Aorta (tissue), 5 donors: Measurements from ENCODE around the gene HOXD8. TPM values are rescaled to one million over a fixed set of nuclear protein-coding genes. Genes with fewer than 3 reads are reported as not detected.
A peak's percentile ranks its signal among the peaks of the same experiment; 100 is the strongest.

ENCODE experiments used
- ATAC-seq: fragments of 200-7000 bp; cut with Tn5 transposase; one replicate; pipeline ENCODE4 v1.9.1; 2022; ENCODE audit warnings: moderate library complexity; ENCODE audit not compliant: low FRiP score
- DNase-seq, 2 donors: peaks; one replicate each; pipeline ENCODE4 v3.0.0-alpha.2; 2020
- H3K27ac ChIP-seq, 2 donors: one replicate each; pipeline ENCODE4 v1.5.1; 2013; ENCODE audit warnings: low read length in 2 of 2, mild to moderate bottlenecking in 2 of 2, moderate library complexity in 2 of 2, control low read depth in 1 of 2, inconsistent platforms in 1 of 2, low read depth in 1 of 2
- H3K27me3 ChIP-seq, 2 donors: one replicate each; pipeline ENCODE4 v1.6.1; 2013; ENCODE audit warnings: control low read depth in 1 of 2, low read length in 1 of 2, mild to moderate bottlenecking in 1 of 2, moderate library complexity in 1 of 2; ENCODE audit not compliant: insufficient read depth in 2 of 2, control insufficient read depth in 1 of 2
- H3K36me3 ChIP-seq, 2 donors: one replicate each; pipeline ENCODE4 v1.6.1; 2013; ENCODE audit warnings: control low read depth in 1 of 2, low read length in 1 of 2, mild to moderate bottlenecking in 1 of 2; ENCODE audit not compliant: insufficient read depth in 2 of 2, control insufficient read depth in 1 of 2
- H3K4me1 ChIP-seq, 2 donors: one replicate each; pipeline ENCODE4 v1.6.1; 2013; ENCODE audit warnings: low read length in 2 of 2, control low read depth in 1 of 2, mild to moderate bottlenecking in 1 of 2, moderate library complexity in 1 of 2; ENCODE audit not compliant: insufficient read depth in 2 of 2, control insufficient read depth in 1 of 2
- H3K4me3 ChIP-seq, 2 donors: one replicate each; pipeline ENCODE4 v1.5.1; 2013; ENCODE audit warnings: low read length in 2 of 2, control low read depth in 1 of 2, mild to moderate bottlenecking in 1 of 2
- H3K9me3 ChIP-seq: one replicate; pipeline ENCODE4 v1.6.1; 2013; ENCODE audit warnings: mild to moderate bottlenecking, low read length; ENCODE audit not compliant: control insufficient read depth
- WGBS, 2 donors: extraction: QIAGEN DNeasy Blood & Tissue Kit; methylation state at CpG; one replicate each; pipeline ENCODE4 v1.1.7; 2013; 5-methylcytosine and 5-hydroxymethylcytosine counted together
- intact Hi-C, 2 donors: fragments of 100-400 bp; cut with DNase I; formaldehyde crosslinking; loops; one replicate each; pipeline versions ENCODE4 v1.14.2 to v1.15.0; 2022
- polyA plus RNA-seq, 2 donors: library from polyadenylated mRNA; stranded (reverse); fragments of 200-250 nt; gene quantifications; one replicate each; pipeline ENCODE4 v1.2.3, GENCODE V29; 2013
- total RNA-seq, 2 donors: library from RNA; stranded (reverse); fragmentation: NEBNext Ultra II Directional; extraction: Animal tissue kit (Norgen Biotek cat#: 25700); gene quantifications; one replicate each; pipeline ENCODE4 v1.2.1, GENCODE V29; 2021
- donor health status: healthy with polysubstance abuse.
- donor health status: Bipolar disorder and iron deficiency.
- donor health status: DM: no; HTN: no; CAD: no.
- donor health status: DM: no; HTN: no; CAD: no.
- donor health status: DM: yes; HTN: yes; CAD: no.

The HOXD8 gene
- total and polyA plus RNA-seq, 4 donors: 2.5 to 14.4 (median 9.4) TPM

DNA sequence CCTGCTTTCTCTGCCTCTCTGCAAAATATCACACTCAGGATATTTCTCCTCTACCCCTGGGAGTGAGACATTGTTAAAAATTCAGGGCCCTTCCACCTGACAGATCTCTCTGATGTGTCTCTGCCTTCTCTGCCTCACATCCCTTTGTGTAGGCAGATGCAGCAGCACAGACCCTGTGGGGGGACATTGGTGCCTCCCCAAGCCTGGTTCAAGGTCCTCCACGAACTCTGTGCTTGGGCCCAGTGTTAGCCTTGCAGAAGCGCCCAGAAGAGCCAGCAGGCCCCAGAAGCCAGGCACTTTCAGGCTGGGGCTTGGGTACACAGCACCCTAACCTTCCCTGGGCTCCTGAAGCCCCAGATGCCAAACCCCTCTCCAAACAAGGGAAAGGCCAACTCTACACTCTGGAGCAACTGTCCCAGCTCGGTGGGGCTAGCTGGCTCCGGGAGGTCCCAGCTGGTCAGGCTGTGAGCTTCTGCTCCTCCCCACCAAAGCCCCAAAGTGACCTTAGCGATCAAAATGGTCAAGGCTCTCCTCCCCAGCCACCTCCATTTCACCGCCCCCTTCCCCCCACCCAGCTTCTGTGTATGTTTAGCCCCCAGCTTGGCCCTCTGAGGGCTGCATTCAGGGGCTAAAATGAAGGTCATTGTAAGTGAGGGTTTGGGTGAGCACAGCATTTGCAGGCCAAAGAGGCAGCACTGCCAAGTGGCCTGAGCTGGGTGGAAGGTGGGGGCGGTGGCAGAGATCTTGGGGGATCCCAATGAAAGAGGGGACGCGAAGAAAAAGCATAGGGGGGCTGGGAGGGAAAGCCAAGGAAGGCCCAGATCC, 4.3 kb upstream of the HOXD8 start:
- Histone ChIP-seq H3K9me3 (no peaks in the 10 kb centered on the region), H3K4me3 (no peak overlapping the region), H3K27me3 (no peaks in the 10 kb centered on the region), H3K36me3 (no peaks in the 10 kb centered on the region), H3K4me1 (no peaks in the 10 kb centered on the region), H3K27ac (no peak overlapping the region)
- ATAC-seq: no peak
- intact Hi-C loops: loop anchor here (2.0 to 5.0 kb wide), 3 partner anchors 514 to 1022 kb away; no protein-coding TSS in a partner anchor
- 81 to 96% methylated on average over 9 of the region's 9 CpGs for WGBS, 2 donors
- no peak for DNase-seq

DNA sequence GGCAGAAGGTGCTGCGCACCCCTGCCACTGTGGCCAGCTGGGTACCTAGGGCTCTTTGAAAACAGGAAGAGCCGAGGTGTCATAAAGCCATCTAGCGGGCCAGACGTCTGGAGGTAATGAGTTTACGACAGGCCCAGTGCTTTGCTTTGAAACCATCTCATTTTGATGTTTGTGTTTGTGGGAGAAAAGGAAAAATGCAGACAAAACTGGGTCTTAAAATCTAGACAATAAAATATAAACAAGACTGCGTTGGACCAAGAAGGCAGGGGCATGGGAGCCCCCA, 3.8 kb upstream of the HOXD8 start:
- ATAC-seq: no peak
- DNase-seq: no peak
- intact Hi-C loops: loop anchor here (2.0 to 5.0 kb wide), 4 partner anchors 513 to 1022 kb away; no protein-coding TSS in a partner anchor
- Histone ChIP-seq H3K36me3 (no peaks in the 10 kb centered on the region), H3K9me3 (no peaks in the 10 kb centered on the region), H3K27me3 (no peaks in the 10 kb centered on the region), H3K27ac (no peak overlapping the region), H3K4me1 (no peaks in the 10 kb centered on the region), H3K4me3 (no peak overlapping the region)
- WGBS, 2 donors: 74 to 92% methylated on average over 6 of the region's 6 CpGs

DNA sequence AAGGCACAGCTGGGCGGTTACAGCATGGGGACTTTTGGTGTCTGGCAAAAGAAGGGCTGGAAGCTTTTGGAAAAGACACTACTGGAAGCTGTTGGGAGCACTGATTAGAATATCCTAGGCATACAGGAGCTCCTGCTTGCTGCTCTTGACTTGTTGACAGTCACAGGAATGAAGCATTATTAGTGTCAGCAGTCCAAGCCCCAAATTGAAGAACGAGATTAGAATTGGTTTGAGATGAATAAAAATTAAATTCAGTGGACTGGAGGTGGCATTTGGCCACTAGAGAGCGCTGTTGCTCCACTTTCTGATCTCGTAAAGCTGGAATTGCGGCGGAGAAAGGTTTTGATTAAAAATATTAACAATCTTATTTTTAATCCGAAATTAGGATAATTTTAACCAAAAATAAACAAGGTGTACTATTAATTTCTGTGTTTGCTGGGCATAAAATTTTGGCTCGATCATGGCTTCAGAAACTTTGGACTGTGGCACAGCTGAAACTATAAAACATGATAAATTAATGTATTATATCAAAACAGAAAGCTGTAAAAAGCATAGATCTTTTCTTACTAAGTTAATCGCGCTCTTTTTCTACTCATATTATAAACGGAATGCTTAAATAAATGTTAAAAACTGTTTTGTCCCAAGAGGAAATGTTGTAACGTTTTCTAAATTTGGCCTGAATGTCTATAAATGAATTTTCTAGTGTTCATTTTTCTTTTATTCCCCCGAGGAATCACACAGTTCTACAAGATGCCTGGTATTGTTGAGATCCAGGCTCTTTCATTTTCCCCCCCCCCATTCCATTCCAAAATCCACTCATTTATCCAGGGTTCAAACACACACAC, 2.4 kb upstream of the HOXD8 start:
- no peak for ATAC-seq
- Histone ChIP-seq H3K27me3 (no peaks in the 10 kb centered on the region), H3K27ac (no peak overlapping the region), H3K4me3 (no peak overlapping the region), H3K4me1 (no peaks in the 10 kb centered on the region), H3K9me3 (no peaks in the 10 kb centered on the region), H3K36me3 (no peaks in the 10 kb centered on the region)
- intact Hi-C loops: loop anchor here (1.0 to 5.0 kb wide), 5 partner anchors 512 to 1020 kb away; no protein-coding TSS in a partner anchor
- 6 to 7% methylated on average over 13 of the region's 13 CpGs for WGBS, 2 donors
- peak; percentile 73 to 85 for DNase-seq

DNA sequence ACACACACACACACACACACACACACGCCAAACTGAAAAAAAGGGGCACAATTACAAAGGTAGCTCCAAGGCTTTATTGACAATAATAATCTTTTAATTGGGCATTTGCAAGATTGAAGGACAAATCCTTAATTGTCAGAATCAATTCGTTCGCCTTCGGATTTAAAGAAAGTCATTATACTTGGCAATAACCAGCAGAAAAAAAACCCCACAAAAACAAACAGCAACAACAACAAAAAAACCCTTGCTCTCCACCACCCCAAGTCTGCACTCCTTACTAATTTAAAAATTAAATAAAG, 1.8 kb upstream of the HOXD8 start:
- Histone ChIP-seq H3K27me3 (no peaks in the 10 kb centered on the region), H3K27ac (no peak overlapping the region), H3K36me3 (no peaks in the 10 kb centered on the region), H3K9me3 (no peaks in the 10 kb centered on the region), H3K4me1 (no peaks in the 10 kb centered on the region), H3K4me3 (no peak overlapping the region)
- ATAC-seq (no peak), DNase-seq (no peak)
- 57 to 60% methylated on average over 4 of the region's 4 CpGs for WGBS, 2 donors
- intact Hi-C loops: loop anchor here (1.0 to 5.0 kb wide), 5 partner anchors 511 to 1020 kb away; no protein-coding TSS in a partner anchor

DNA sequence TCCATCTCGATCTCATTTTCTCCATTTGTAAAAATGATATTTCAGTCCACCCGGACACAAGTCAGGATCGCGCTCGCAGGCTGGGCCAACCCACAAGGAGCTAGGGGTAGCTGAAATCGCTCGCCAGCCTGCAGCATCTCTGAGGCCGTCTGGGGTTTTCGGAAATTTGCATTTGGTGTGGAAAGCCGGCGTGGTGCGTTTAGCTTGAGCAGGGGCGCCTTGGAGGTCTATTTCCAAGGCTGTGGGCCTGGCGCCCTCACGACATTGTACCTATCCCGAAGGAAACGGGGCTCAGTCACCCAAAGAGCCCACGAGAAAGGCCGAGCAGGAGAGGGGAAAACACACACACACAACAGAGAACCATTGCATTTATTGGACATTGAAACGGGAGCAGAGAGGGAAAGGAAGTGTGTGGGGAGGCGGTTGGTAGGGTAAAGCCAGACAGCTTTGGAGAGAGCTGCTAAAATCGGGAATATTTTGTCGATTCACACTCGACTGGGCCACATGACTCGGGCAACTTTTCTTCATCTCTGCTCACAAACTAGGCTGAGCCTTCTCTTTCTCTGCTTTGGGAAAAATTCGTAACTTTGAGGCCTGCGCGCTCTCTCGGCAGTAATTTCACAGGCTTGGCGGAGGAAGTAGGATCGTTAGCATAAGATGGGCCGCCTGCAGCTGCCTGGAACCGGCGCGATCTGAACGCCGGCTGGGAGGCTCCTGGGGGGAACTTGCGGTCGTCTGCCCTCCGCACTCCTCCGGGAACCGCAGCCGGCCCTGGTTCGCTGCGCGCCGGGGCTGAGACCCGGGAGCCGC, 1.1 kb upstream of the HOXD8 start:
- Histone ChIP-seq H3K36me3 (no peaks in the 10 kb centered on the region), H3K9me3 (no peaks in the 10 kb centered on the region), H3K27ac (no peak overlapping the region), H3K4me3 (peak overlapping the region in 1 of 2 donors; percentile 61), H3K27me3 (no peaks in the 10 kb centered on the region), H3K4me1 (no peaks in the 10 kb centered on the region)
- DNase-seq (no peak), ATAC-seq (peak; percentile 39)
- 40 to 50% methylated on average over 49 of the region's 49 CpGs for WGBS, 2 donors
- intact Hi-C loops: loop anchor here (5.0 kb wide), 2 partner anchors 684 to 1019 kb away; no protein-coding TSS in a partner anchor

DNA sequence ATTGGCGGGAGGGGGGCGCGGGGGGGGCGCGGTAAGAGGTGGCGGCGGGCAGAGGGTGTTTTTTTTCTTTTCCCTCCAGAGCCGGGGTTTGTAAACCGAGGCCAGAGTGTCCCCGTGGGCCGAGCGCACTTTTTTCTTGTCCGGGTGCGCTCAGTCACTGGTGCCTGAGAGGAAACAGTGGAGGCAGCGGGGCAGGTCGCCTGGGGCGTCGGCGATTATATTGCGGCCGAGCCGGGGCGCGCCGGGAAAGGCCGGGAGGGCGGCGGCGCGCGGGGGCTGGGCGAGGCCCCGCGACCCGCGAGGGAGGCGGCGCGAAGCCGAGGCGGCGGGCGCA, 275 bp downstream of the HOXD8 start:
- ATAC-seq (peak; percentile 41), DNase-seq (peak in 1 of 2 donors; percentile 82)
- intact Hi-C loops: loop anchor here (5.0 kb wide), 2 partner anchors 683 to 1018 kb away; no protein-coding TSS in a partner anchor
- Histone ChIP-seq H3K4me1 (no peaks in the 10 kb centered on the region), H3K4me3 (peak overlapping the region; percentile 61 to 83), H3K9me3 (no peaks in the 10 kb centered on the region), H3K27me3 (no peaks in the 10 kb centered on the region), H3K27ac (peak overlapping the region; percentile 54 to 64), H3K36me3 (no peaks in the 10 kb centered on the region)
- 1% methylated on average over 37 to 43 of the region's 43 CpGs for WGBS, 2 donors

DNA sequence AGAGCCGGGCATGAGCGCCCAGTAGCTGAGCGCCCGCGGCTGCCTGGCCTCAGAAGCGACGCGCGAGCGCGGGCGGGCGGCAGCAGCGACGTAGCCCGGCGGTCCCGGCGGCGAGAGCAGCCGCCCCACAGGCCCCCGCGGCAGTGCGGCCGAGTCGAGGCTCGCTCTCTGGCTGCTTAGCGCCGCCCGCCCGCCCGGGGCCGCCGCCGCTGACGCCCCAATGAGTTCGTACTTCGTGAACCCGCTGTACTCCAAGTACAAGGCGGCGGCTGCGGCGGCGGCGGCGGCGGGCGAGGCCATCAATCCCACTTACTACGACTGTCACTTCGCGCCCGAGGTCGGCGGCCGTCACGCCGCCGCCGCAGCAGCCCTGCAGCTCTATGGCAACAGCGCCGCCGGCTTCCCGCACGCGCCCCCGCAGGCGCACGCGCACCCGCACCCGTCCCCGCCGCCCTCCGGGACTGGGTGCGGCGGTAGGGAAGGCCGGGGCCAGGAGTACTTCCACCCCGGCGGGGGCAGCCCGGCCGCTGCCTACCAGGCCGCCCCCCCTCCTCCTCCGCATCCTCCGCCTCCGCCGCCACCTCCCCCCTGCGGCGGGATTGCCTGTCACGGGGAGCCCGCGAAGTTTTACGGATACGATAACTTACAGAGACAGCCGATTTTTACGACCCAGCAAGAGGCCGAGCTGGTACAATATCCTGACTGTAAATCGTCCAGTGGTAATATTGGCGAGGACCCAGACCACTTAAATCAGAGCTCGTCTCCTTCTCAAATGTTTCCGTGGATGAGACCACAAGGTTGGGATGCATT, 847 bp downstream of the HOXD8 start:
- Histone ChIP-seq H3K4me1 (no peaks in the 10 kb centered on the region), H3K4me3 (peak overlapping the region; percentile 61 to 83), H3K9me3 (no peaks in the 10 kb centered on the region), H3K27me3 (no peaks in the 10 kb centered on the region), H3K27ac (peak overlapping the region; percentile 54 to 64), H3K36me3 (no peaks in the 10 kb centered on the region)
- 1% methylated on average over 42 to 100 of the region's 100 CpGs for WGBS, 2 donors
- ATAC-seq (peak; percentile 60), DNase-seq (peak in 1 of 2 donors; percentile 89)
- intact Hi-C loops: no loop called here
